Chondrocyte (in vitro differentiated cells): ENCODE results near the gene SPHK1. TPM values are rescaled to one million over a fixed set of nuclear protein-coding genes. Genes with fewer than 3 reads are reported as not detected.

Experiments used
- DNase-seq: peaks from one replicate; pipeline ENCODE4 v3.0.0; 2021; ENCODE audit warnings: mixed read lengths, low spot score
- H3K27ac Mint-ChIP-seq: one replicate; pipeline ENCODE4 v1.8.0; 2021; ENCODE audit warnings: mild to moderate bottlenecking, moderate library complexity, mixed read lengths; ENCODE audit not compliant: unreplicated experiment
- H3K27me3 Mint-ChIP-seq: 2 replicates; pipeline ENCODE4 v1.8.0; 2021; ENCODE audit warnings: low read depth, mixed read lengths
- H3K36me3 Mint-ChIP-seq: 2 replicates; pipeline ENCODE4 v1.8.0; 2021; ENCODE audit warnings: low read depth, mixed read lengths
- H3K4me1 Mint-ChIP-seq: 2 replicates; pipeline ENCODE4 v1.8.0; 2021; ENCODE audit warnings: low read depth, mild to moderate bottlenecking, mixed read lengths
- H3K4me3 Mint-ChIP-seq: one replicate; pipeline ENCODE4 v1.8.0; 2021; ENCODE audit warnings: mild to moderate bottlenecking, moderate library complexity, mixed read lengths; ENCODE audit not compliant: unreplicated experiment
- H3K9me3 Mint-ChIP-seq: 2 replicates; pipeline ENCODE4 v1.8.0; 2021; ENCODE audit warnings: low read depth, mixed read lengths
- CTCF ChIP-seq: fragments of 200-600 bp; sonication (generic); IDR thresholded peaks from 2 replicates; pipeline ENCODE4 v1.5.0; 2021; ENCODE audit warnings: antibody characterized with exemption, mild to moderate bottlenecking, moderate library complexity
- total RNA-seq: library from RNA; stranded (reverse); gene quantifications from 3 replicates; pipeline ENCODE4 v1.2.1, GENCODE V29; 2021

SPHK1 gene
- total RNA-seq, 1 donor from 2014 or later: 12.8 TPM

- H3K27me3 Mint-ChIP-seq: no peaks in the 10 kb centered on the region
- H3K36me3 Mint-ChIP-seq: peaks cover 21% of the 10 kb centered on the region
- DNase-seq: peak; percentile 79
- no peak for TF ChIP-seq CTCF
- no peak overlapping the region for H3K4me3 Mint-ChIP-seq
- H3K4me1 Mint-ChIP-seq: peaks cover 7% of the 10 kb centered on the region
- no peak overlapping the region for H3K27ac Mint-ChIP-seq
- no peaks in the 10 kb centered on the region for H3K9me3 Mint-ChIP-seq
Measured at GRCh38 chr17:76405967-76406647, 21.7 kb downstream of the SPHK1 start.

- no peak overlapping the region for H3K27ac Mint-ChIP-seq
- no peak overlapping the region for H3K4me3 Mint-ChIP-seq
- peaks cover 11% of the 10 kb centered on the region for H3K36me3 Mint-ChIP-seq
- DNase-seq: peak; percentile 41
- TF ChIP-seq CTCF: no peak
- no peaks in the 10 kb centered on the region for H3K27me3 Mint-ChIP-seq
- H3K9me3 Mint-ChIP-seq: no peaks in the 10 kb centered on the region
- peaks cover 7% of the 10 kb centered on the region for H3K4me1 Mint-ChIP-seq
Measured at GRCh38 chr17:76407509-76407908, 23.1 kb downstream of the SPHK1 start.

GRCh38 chr17:76408037-76408849 is 23.8 kb downstream of the SPHK1 start:
- Mint-ChIP-seq H3K9me3 (no peaks in the 10 kb centered on the region), H3K4me3 (no peak overlapping the region), H3K27me3 (no peaks in the 10 kb centered on the region), H3K27ac (no peak overlapping the region), H3K4me1 (peaks cover 7% of the 10 kb centered on the region), H3K36me3 (peaks cover 7% of the 10 kb centered on the region)
- TF ChIP-seq CTCF: peak; percentile 90
- peak; percentile 57 for DNase-seq

- peaks cover 19% of the 10 kb centered on the region for H3K4me1 Mint-ChIP-seq
- no peak overlapping the region for H3K4me3 Mint-ChIP-seq
- H3K27me3 Mint-ChIP-seq: no peaks in the 10 kb centered on the region
- no peaks in the 10 kb centered on the region for H3K9me3 Mint-ChIP-seq
- peak; percentile 66 for DNase-seq
- H3K36me3 Mint-ChIP-seq: no peaks in the 10 kb centered on the region
- no peak for TF ChIP-seq CTCF
- H3K27ac Mint-ChIP-seq: no peak overlapping the region
Measured at GRCh38 chr17:76410328-76410965, 26.0 kb downstream of the SPHK1 start.

GRCh38 chr17:76411247-76411646 is 26.8 kb downstream of the SPHK1 start:
- H3K27ac Mint-ChIP-seq: no peak overlapping the region
- no peaks in the 10 kb centered on the region for H3K36me3 Mint-ChIP-seq
- H3K4me3 Mint-ChIP-seq: no peak overlapping the region
- peak; percentile 41 for DNase-seq
- no peak for TF ChIP-seq CTCF
- no peaks in the 10 kb centered on the region for H3K27me3 Mint-ChIP-seq
- no peaks in the 10 kb centered on the region for H3K9me3 Mint-ChIP-seq
- H3K4me1 Mint-ChIP-seq: peaks cover 16% of the 10 kb centered on the region
